ENCODE data around the gene TSPAN4. TPM values are rescaled to one million over a fixed set of nuclear protein-coding genes. Genes with fewer than 3 reads are reported as not detected.

TSPAN4 gene
- total and polyA plus RNA-seq, 3 experiments from 2014 or later, result 4.4 to 9.4 (median 8.8) TPM

DNA sequence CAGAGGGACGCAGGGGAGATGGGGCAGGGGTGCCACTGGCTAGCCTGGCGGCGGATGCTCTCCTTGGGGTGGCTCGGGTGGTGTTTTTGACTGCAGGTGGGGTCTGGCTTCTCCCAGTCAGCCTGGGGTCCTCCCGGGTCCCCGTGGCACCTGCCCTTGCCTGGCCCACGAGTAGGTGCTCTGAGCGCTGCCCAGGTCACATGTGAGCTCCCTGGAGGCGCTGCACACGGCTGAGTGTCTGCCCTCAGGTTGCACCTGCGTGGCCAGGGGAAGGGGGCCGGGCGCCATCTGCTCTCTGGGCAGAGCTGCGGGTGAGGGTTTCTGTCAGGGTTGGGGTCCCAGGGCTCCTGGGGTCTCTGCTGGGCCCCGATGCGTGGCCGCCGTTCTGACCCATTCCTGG is 5.2 kb downstream of the TSPAN4 start:
- DNase-seq, result no peak
- H3K27me3 Mint-ChIP-seq, result peaks cover 5 to 8% of the 10 kb centered on the region in 2 donors
- Histone ChIP-seq H3K9me3 (ENCODE audit: low read length) (no peaks in the 10 kb centered on the region), H3K36me3 (ENCODE audit: insufficient read depth, low read length) (no peaks in the 10 kb centered on the region), H3K27me3 (ENCODE audit: insufficient read depth, low read length, poor library complexity, severe bottlenecking) (peaks cover 8% of the 10 kb centered on the region), H3K4me3 (ENCODE audit: low read length) (no peak overlapping the region), H3K4me1 (ENCODE audit: insufficient read depth, low read length) (peaks cover 25% of the 10 kb centered on the region), H3K27ac (ENCODE audit: low read depth, low read length) (no peak overlapping the region)
- H3K4me1 Mint-ChIP-seq, result peaks cover 0 to 22% (median 7%) of the 10 kb centered on the region in 3 donors
- POLR2A ChIA-PET, result interaction anchor here (0.5 kb wide), 1 partner anchor 9 kb away, joined by 4 read pairs; no protein-coding TSS in a partner anchor
- H3K27ac Mint-ChIP-seq, result no peak overlapping the region
- H3K9me3 Mint-ChIP-seq, result no peaks in the 10 kb centered on the region
- H3K36me3 Mint-ChIP-seq, result no peaks in the 10 kb centered on the region
- CTCF ChIA-PET, result interaction anchor here (0.9 to 5.4 kb wide), 6 partner anchors 16 to 205 kb away, joined by 3 to 48 read pairs (median 5); no protein-coding TSS in a partner anchor
- peak overlapping the region in 1 of 7 donors; percentile 45 for H3K4me3 Mint-ChIP-seq

DNA sequence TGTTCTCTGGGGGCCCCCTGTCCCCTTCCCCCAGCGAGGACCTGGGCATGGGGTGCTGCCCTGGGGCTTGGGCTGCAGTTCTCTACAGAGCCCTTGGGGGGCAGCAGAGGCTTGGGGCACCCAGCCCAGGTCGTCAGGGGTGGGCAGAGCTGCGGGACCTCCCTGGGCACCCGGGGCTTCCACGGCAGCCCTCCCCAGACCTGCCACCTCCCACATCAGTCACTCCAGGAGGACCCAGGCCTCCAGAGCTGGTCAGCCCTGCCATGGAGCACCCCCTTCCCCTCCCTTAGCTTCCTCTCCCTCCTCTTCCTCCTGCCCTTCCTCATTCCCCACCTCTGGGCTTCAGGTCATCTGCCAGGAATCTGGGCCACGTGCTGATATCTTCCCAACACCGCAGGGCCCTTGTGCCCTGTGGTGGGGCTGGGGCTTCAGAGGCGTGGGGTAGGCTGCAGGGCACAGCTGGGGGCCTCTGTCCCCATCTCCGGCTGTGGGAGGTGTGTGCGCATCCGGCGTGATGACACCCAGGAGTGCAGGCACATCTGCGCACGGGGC is 5.8 kb downstream of the TSPAN4 start:
- H3K4me3 ChIP-seq (ENCODE audit: low read length), result no peak overlapping the region
- H3K27ac Mint-ChIP-seq, result no peak overlapping the region
- DNase-seq, result peak; percentile 59 to 77 (median 60)
- peaks cover 3 to 6% of the 10 kb centered on the region in 2 donors for H3K27me3 Mint-ChIP-seq
- H3K4me1 Mint-ChIP-seq, result peaks cover 0 to 19% (median 6%) of the 10 kb centered on the region in 3 donors
- peak overlapping the region; percentile 32 to 86 (median 58) for H3K4me3 Mint-ChIP-seq
- CTCF ChIA-PET, result interaction anchor here (0.7 to 5.4 kb wide), 9 partner anchors 9 to 204 kb away, joined by 3 to 48 read pairs (median 4); no protein-coding TSS in a partner anchor
- H3K9me3 Mint-ChIP-seq, result no peaks in the 10 kb centered on the region
- H3K9me3 ChIP-seq (ENCODE audit: low read length), result no peaks in the 10 kb centered on the region
- H3K27ac ChIP-seq (ENCODE audit: low read depth, low read length), result no peak overlapping the region
- H3K36me3 Mint-ChIP-seq, result no peaks in the 10 kb centered on the region
- peaks cover 8% of the 10 kb centered on the region for H3K27me3 ChIP-seq (ENCODE audit: insufficient read depth, low read length, poor library complexity, severe bottlenecking)
- POLR2A ChIA-PET, result interaction anchor here (0.5 kb wide), 1 partner anchor 8 kb away, joined by 4 read pairs; no protein-coding TSS in a partner anchor
- peaks cover 23% of the 10 kb centered on the region for H3K4me1 ChIP-seq (ENCODE audit: insufficient read depth, low read length)
- H3K36me3 ChIP-seq (ENCODE audit: insufficient read depth, low read length), result no peaks in the 10 kb centered on the region

DNA sequence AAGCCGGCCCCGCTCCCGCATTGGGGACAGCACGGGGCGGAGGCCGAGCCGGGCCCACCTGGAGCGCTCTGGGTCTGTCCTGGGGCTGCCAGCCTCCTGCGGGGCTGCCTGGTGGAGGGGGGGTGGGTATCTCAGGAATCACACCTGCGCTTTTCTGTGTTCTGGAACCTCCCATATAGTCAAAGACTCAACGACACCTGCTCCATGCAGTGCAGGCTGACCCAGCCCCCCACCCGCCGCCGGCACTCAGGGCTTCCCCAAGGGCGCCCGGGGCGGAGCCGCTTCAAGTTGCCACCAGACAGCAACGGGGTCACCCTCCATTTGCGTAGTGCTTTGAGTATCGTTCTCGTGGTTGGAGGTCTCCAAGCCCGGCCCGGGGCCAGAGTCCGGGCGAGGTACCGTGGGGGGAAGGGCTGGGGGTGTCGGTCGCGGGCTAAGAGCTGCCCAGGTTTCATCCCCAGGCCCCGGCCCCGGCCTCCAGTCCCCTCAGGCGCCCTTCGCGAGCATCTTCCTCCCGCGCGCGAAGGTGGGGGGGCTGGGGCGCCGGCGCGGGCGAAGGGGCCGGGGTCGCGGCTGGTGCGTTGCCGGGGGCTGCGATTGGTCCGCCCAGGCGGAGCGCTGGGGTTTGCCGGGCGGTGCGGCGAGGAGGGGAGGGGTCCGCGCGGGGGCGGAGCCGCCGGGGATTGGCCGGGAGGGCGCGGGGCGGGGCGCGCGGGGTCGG is 6.6 kb downstream of the TSPAN4 start:
- no peaks in the 10 kb centered on the region for H3K9me3 Mint-ChIP-seq
- H3K36me3 Mint-ChIP-seq, result no peaks in the 10 kb centered on the region
- H3K4me3 Mint-ChIP-seq, result peak overlapping the region; percentile 34 to 78 (median 58)
- Histone ChIP-seq H3K4me1 (ENCODE audit: insufficient read depth, low read length) (peaks cover 17% of the 10 kb centered on the region), H3K9me3 (ENCODE audit: low read length) (no peaks in the 10 kb centered on the region), H3K4me3 (ENCODE audit: low read length) (no peak overlapping the region), H3K27me3 (ENCODE audit: insufficient read depth, low read length, poor library complexity, severe bottlenecking) (peaks cover 8% of the 10 kb centered on the region), H3K36me3 (ENCODE audit: insufficient read depth, low read length) (no peaks in the 10 kb centered on the region), H3K27ac (ENCODE audit: low read depth, low read length) (no peak overlapping the region)
- POLR2A ChIA-PET, result no interaction called here
- peaks cover 2 to 4% of the 10 kb centered on the region in 2 donors for H3K27me3 Mint-ChIP-seq
- CTCF ChIA-PET, result interaction anchor here (0.7 to 5.4 kb wide), 7 partner anchors 10 to 203 kb away, joined by 3 to 48 read pairs (median 4); no protein-coding TSS in a partner anchor
- peaks cover 0 to 11% (median 4%) of the 10 kb centered on the region in 3 donors for H3K4me1 Mint-ChIP-seq
- no peak overlapping the region for H3K27ac Mint-ChIP-seq
- peak in 1 of 5 donors; percentile 28 for DNase-seq

DNA sequence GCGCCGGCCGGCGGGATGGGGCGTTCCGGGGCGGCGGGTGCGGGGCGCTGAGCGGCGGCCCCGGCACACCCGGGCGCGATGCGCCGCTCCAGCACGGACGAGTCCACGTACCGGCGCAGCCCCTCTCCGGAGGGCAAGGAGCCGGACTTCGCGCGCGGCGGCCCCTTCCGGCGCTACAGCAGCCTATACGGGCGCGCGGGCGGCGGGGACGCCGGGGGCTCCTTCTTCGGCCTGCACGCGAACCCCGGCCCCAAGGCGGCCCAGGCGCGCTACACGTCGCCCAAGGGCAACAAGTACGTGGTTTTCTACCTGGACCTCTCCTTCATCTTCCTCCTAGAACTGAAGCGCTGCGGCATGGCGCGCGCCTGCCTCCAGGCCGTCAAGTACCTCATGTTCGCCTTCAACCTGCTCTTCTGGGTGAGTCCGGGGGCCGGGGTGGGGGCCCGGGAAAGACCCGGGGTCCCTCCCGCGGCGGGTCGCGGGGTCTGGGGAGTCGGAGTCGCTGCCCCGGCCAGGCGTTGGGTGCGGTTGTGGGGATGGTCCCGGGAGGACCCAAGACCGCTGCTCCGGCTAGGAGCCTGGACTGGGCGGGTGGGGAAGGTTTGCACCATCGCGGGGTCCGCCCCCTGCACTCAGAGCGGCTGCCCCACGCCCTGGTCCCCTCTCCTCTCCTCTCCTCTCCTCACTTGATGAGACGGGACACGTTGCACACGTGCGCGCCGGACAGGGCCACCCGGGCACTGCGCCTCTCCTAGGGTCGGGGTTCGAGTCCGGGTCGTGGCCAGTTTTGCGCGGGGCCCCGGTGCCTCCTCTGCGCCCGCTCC is 7.5 kb downstream of the TSPAN4 start:
- CTCF ChIA-PET, result interaction anchor here (5.4 kb wide), 1 partner anchor 203 kb away, joined by 48 read pairs; no protein-coding TSS in a partner anchor
- peak overlapping the region in 6 of 7 donors; percentile 38 to 82 (median 66) for H3K4me3 Mint-ChIP-seq

DNA sequence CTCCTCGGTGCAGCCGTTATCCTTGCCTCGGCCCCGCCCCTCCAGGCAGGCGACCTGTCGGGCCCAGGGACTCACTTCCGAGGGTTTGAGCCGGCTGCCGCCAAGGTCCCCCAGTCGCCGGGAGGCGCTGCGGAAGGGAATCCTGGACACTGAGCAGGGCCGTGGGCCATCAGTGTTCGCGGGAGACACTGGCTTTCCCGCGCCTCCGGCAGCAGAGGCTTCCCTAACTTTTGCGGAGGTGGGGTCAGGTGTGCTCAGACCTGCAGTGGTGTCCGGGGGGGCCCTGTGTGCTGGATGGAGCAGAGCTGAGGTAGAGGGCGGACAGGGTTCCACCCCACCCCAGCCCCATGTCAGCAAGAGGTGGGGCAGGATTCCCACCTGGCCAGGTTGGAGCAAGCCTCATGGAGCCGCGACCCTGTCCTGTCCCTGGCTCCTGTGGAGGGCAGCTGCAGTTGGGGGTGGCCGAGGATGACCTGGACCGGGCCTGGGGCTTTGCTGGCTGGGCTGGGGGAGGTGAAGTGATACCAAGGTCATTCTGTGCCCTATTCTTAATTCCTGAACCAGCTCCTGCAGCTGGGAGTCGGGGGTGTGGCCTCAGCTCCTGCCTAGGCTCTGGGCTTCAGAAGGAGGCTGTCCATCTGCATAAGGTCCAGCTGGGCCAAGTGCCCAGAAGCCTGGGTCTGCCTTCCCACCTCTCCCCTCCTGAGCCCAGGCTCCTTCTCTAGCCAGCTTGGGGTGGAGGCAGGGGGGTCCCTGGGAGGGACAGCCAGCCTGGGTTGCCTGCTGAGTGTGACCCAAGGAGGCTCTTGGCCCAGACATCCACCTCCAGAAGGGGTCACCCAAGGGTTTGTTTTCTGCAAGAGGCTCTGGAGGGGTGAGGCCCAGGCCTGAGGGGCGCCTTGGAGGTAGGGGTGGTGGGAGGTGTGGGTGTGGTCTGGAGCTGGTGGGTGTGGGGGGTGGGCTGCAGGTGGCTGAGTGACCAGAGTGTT is 8.4 kb downstream of the TSPAN4 start:
- Mint-ChIP-seq H3K4me3 (peak overlapping the region in 1 of 7 donors; percentile 23), H3K27me3 (peaks cover 2 to 4% of the 10 kb centered on the region in 2 donors), H3K27ac (no peak overlapping the region), H3K4me1 (peaks cover 0 to 12% (median 4%) of the 10 kb centered on the region in 3 donors), H3K36me3 (no peaks in the 10 kb centered on the region), H3K9me3 (no peaks in the 10 kb centered on the region)
- H3K36me3 ChIP-seq (ENCODE audit: insufficient read depth, low read length), result no peaks in the 10 kb centered on the region
- H3K27ac ChIP-seq (ENCODE audit: low read depth, low read length), result no peak overlapping the region
- H3K4me1 ChIP-seq (ENCODE audit: insufficient read depth, low read length), result peaks cover 10% of the 10 kb centered on the region
- ChIA-PET CTCF (no interaction called here), POLR2A (interaction anchor here (0.6 kb wide), 1 partner anchor 252 kb away, joined by 3 read pairs; no protein-coding TSS in a partner anchor)
- no peak for DNase-seq
- H3K9me3 ChIP-seq (ENCODE audit: low read length), result no peaks in the 10 kb centered on the region
- peaks cover 8% of the 10 kb centered on the region for H3K27me3 ChIP-seq (ENCODE audit: insufficient read depth, low read length, poor library complexity, severe bottlenecking)
- no peak overlapping the region for H3K4me3 ChIP-seq (ENCODE audit: low read length)

More for the DNA sequence above, 7.5 kb downstream of the TSPAN4 start:
- POLR2A ChIA-PET, result no interaction called here
- no peaks in the 10 kb centered on the region for H3K36me3 ChIP-seq (ENCODE audit: insufficient read depth, low read length)
- H3K27ac ChIP-seq (ENCODE audit: low read depth, low read length), result no peak overlapping the region
- no peaks in the 10 kb centered on the region for H3K9me3 ChIP-seq (ENCODE audit: low read length)
- Mint-ChIP-seq H3K27me3 (peaks cover 2 to 4% of the 10 kb centered on the region in 2 donors), H3K27ac (no peak overlapping the region), H3K4me1 (peaks cover 0 to 11% (median 4%) of the 10 kb centered on the region in 3 donors), H3K9me3 (no peaks in the 10 kb centered on the region), H3K36me3 (no peaks in the 10 kb centered on the region)
- peaks cover 8% of the 10 kb centered on the region for H3K27me3 ChIP-seq (ENCODE audit: insufficient read depth, low read length, poor library complexity, severe bottlenecking)
- H3K4me3 ChIP-seq (ENCODE audit: low read length), result no peak overlapping the region
- DNase-seq, result no peak
- peaks cover 10% of the 10 kb centered on the region for H3K4me1 ChIP-seq (ENCODE audit: insufficient read depth, low read length)

DNA sequence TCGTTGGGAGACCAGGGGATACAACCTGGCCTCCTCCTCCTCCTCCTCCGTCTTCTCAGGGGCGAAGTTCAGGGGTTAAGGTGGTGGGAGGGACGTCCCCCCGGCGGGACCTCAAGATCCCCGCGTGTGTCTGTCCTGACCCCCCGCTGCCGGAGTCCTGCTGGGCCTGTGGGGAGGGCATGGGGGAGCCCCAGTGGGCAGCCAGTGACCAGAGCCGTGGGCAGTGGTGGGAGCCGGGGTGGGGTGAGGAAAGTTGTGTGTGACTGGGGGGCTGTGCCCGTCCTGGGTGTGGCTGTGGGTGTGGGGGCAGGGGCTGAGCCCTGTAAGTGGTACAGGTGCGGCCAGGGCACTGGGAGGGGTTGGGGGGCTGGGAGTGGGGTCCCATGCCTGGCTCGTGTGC is 10.1 kb downstream of the TSPAN4 start:
- H3K27me3 ChIP-seq (ENCODE audit: insufficient read depth, low read length, poor library complexity, severe bottlenecking), result peaks cover 8% of the 10 kb centered on the region
- CTCF ChIA-PET, result no interaction called here

More for the DNA sequence above, 10.1 kb downstream of the TSPAN4 start:
- Mint-ChIP-seq H3K27me3 (peaks cover 2 to 4% of the 10 kb centered on the region in 2 donors), H3K27ac (no peak overlapping the region), H3K4me3 (no peak overlapping the region), H3K36me3 (no peaks in the 10 kb centered on the region), H3K4me1 (peaks cover 5 to 19% (median 8%) of the 10 kb centered on the region in 3 donors), H3K9me3 (no peaks in the 10 kb centered on the region)
- Histone ChIP-seq H3K4me1 (ENCODE audit: insufficient read depth, low read length) (peaks cover 10% of the 10 kb centered on the region), H3K36me3 (ENCODE audit: insufficient read depth, low read length) (no peaks in the 10 kb centered on the region), H3K9me3 (ENCODE audit: low read length) (no peaks in the 10 kb centered on the region), H3K4me3 (ENCODE audit: low read length) (no peak overlapping the region), H3K27ac (ENCODE audit: low read depth, low read length) (no peak overlapping the region)
- POLR2A ChIA-PET, result no interaction called here
- no peak for DNase-seq

All from CD8-positive, alpha-beta memory T cell (primary cell).